GM12872 (cell line): ENCODE data around the gene KRT4.

Experiments used
- TF ChIP-seq, protein P1 (sequence below): IDR thresholded peaks from 3 replicates; pipeline ENCODE4 v1.5.1; 2011; ENCODE audit warnings: low read depth, mild to moderate bottlenecking, low read length, moderate library complexity; ENCODE audit not compliant: insufficient read depth

The KRT4 gene

DNA sequence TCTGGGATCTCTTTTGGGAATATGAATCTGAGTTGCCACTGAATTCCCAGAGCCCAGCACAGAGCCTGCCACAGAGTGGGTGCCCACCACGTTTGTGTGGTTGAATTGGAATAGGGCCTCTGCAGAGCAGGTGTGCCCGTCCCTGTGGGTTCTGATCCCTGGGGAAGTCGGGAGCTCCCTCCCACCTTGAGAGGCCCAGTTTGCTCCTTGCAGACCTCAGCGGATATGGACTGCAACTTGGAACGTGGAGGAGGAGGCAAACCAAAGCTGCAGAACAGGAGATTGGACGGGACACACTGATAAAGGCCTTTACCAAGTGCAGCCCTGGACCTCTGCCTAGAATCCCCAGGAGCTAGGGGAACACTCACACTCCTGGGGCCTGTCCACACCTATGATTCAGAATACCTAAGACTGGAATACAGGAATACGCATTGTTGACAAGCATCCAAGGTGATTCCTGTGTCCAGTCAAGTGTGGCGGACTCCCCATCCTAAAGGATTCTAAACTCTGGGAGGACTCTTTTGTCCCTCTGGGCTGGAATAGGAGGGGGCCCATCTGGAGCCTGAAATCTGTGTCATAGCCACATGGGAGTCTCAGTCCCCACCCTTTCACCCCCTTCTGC lies 39.2 kb downstream of the KRT4 start:
- TF ChIP-seq, protein P1, sequence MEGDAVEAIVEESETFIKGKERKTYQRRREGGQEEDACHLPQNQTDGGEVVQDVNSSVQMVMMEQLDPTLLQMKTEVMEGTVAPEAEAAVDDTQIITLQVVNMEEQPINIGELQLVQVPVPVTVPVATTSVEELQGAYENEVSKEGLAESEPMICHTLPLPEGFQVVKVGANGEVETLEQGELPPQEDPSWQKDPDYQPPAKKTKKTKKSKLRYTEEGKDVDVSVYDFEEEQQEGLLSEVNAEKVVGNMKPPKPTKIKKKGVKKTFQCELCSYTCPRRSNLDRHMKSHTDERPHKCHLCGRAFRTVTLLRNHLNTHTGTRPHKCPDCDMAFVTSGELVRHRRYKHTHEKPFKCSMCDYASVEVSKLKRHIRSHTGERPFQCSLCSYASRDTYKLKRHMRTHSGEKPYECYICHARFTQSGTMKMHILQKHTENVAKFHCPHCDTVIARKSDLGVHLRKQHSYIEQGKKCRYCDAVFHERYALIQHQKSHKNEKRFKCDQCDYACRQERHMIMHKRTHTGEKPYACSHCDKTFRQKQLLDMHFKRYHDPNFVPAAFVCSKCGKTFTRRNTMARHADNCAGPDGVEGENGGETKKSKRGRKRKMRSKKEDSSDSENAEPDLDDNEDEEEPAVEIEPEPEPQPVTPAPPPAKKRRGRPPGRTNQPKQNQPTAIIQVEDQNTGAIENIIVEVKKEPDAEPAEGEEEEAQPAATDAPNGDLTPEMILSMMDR: no peak

DNA sequence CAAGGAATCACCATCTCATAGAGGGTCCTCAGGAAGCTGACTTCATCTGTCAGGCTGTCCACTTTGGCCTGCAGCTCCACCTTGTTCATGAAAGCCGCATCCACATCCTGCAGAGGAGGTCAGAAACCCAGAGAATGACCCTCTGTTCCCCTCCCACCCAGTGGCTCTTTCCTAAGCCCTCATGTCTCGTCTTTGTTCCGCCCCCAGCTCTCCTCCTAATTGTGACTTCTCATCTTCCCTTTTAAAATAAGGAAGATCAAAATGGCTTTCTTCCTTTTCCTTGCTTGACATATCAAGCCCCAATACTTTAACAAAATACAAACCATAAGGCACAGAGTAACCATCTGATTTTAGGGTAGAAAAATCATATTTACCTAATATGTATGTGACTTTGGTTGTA lies 41.1 kb downstream of the KRT4 start:
- TF ChIP-seq, protein P1: no peak

DNA sequence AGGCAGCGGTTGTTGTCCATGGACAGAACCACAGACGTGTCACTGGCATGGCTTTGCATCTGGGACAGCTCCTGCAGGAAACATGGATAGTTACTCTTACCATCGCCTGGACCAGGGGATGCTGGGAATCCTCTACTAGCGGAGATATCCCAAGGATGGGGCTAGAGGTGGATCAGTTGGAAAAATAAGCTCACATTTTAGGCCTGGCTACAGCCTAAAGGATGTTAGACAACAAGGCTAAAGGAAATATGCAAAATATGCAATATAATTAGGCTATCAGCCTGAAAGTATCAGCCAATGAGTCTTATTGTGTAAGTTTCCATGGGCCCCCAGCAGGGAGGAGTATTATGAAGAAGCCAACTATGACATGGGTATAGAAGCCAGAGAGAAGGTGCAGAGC lies 41.7 kb downstream of the KRT4 start:
- TF ChIP-seq, protein P1: no peak

DNA sequence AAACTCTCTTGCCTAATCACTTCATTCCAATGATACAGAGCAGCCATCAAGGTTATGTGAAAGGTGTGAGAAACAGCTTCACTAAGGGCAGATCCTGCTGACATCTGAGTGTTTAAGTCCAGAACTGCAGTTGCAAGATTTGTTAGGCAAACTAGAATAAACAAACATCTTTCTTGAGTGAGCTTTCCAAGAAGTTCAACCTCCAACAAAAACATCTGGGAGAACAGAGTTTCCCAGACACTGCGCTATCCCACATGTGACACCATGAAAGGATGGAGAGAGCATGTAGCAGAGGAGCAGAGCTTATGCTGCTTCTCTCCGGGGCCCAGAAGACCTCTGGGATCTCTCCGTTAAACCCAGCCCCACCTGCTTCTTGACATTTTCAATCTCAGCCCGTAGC lies 42.4 kb downstream of the KRT4 start:
- TF ChIP-seq, protein P1: no peak

DNA sequence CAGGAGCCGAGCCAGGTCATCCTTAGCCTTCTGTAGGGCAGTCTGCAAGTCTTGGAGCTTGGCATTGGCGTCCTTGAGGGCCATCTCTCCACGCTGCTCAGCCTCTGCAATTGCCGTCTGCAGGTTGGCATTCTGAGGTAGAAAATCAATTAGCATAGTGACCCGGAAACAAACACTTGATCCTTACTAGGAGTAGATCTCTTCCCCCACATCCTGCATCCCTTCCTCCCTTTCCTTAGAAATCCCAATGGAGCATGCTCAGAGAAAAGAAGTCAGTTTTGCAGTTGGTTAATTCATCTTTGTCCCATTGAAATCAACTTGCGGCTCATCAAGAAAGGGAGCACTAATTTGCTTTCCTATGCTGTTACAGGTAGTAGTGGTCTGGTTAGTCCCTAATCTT lies 42.8 kb downstream of the KRT4 start:
- TF ChIP-seq, protein P1: no peak

DNA sequence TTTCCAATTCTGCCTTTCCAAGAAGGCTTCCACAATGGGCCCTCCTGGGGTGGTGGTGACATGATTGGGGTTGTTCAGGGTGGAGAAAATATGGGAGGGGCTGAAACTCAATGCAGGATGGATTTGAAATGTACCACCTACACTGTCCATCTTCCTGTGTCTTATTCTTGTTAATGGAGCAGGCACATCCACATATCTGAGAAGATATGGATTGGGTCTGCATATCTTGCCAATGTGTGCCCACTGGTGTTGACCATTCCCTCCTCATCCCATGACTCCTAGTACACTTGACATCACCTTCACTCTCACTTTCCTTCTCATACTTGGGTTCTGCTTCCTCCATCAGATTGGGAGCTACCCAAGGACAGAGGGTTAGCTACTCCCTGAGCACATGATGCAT lies 44.0 kb downstream of the KRT4 start:
- TF ChIP-seq, protein P1: no peak

DNA sequence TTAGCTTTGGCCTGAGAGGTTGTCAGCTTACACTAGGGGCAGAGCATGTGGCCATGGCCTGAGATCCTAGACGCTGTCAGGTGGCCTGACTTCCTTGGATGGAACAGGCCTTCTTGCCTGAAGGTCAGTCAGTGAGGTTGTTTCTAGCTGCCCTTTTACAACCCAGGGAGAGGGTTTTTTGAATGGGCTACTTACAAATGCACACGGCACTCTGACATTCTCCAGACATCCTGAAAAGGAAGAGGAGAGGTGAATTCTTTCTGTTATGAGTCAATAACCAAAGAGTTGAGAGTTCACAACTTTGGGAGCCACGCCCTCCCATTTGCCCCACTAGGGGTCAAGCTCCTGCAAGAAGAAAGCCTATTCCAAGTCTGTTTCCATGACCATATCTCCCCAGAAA lies 44.6 kb downstream of the KRT4 start:
- TF ChIP-seq, protein P1: no peak
